WTC11 (cell line): ENCODE data around the gene CHTOP. TPM values are rescaled to one million over a fixed set of nuclear protein-coding genes. Genes with fewer than 3 reads are reported as not detected.
A peak's percentile ranks its signal among the peaks of the same experiment; 100 is the strongest.

Experiments used
- CDX4 ChIP-seq: fragments of 250-450 bp; sonication (Bioruptor Pico); IDR thresholded peaks from 2 replicates; pipeline ENCODE4 v1.9.0; 2021; ENCODE audit warnings: moderate library complexity, mild to moderate bottlenecking, inconsistent platforms, borderline replicate concordance
- CTCF ChIP-seq: fragments of 200-600 bp; IDR thresholded peaks from 2 replicates; pipeline ENCODE4 v1.8.0; 2022; ENCODE audit warnings: antibody characterized with exemption
- EMX1 ChIP-seq: fragments of 250-450 bp; sonication (Bioruptor Pico); IDR thresholded peaks from 2 replicates; pipeline ENCODE4 v1.8.0; 2021; ENCODE audit warnings: mild to moderate bottlenecking
- FOXK1 ChIP-seq: sonication (generic); formaldehyde crosslinking; IDR thresholded peaks from 2 replicates; pipeline ENCODE4 v1.8.0; 2022; ENCODE audit warnings: mild to moderate bottlenecking, moderate library complexity, missing genetic modification reagents
- FOXP1 ChIP-seq: sonication (generic); formaldehyde crosslinking; IDR thresholded peaks from 2 replicates; pipeline ENCODE4 v1.8.0; 2022; ENCODE audit warnings: missing genetic modification reagents, mild to moderate bottlenecking, moderate library complexity, borderline replicate concordance
- HMGA2 ChIP-seq: fragments of 250-450 bp; sonication (Bioruptor Pico); IDR thresholded peaks from 2 replicates; pipeline ENCODE4 v1.4.0; 2021; ENCODE audit warnings: mild to moderate bottlenecking, moderate library complexity
- HMGXB4 ChIP-seq: sonication (generic); formaldehyde crosslinking; IDR thresholded peaks from 2 replicates; pipeline ENCODE4 v1.8.1; 2023; ENCODE audit warnings: mild to moderate bottlenecking, moderate library complexity, missing genetic modification reagents
- JAZF1 ChIP-seq: fragments of 250-450 bp; sonication (Bioruptor Pico); IDR thresholded peaks from 2 replicates; pipeline ENCODE4 v1.9.0; 2021; ENCODE audit warnings: moderate library complexity, mild to moderate bottlenecking, inconsistent platforms
- MAX ChIP-seq: sonication (generic); formaldehyde crosslinking; IDR thresholded peaks from 2 replicates; pipeline ENCODE4 v1.8.0; 2022; ENCODE audit warnings: mild to moderate bottlenecking, missing genetic modification reagents
- MYBL2 ChIP-seq: sonication (generic); formaldehyde crosslinking; IDR thresholded peaks from 2 replicates; pipeline ENCODE4 v1.8.1; 2023; ENCODE audit warnings: mild to moderate bottlenecking, moderate library complexity, missing genetic modification reagents
- RORB ChIP-seq: fragments of 250-450 bp; sonication (Bioruptor Pico); IDR thresholded peaks from 2 replicates; pipeline ENCODE4 v1.9.0; 2021; ENCODE audit warnings: mild to moderate bottlenecking
- TEAD1 ChIP-seq: sonication (generic); formaldehyde crosslinking; IDR thresholded peaks from 2 replicates; pipeline ENCODE4 v1.8.0; 2022; ENCODE audit warnings: mild to moderate bottlenecking, missing genetic modification reagents
- ZBTB21 ChIP-seq: sonication (generic); formaldehyde crosslinking; IDR thresholded peaks from 2 replicates; pipeline ENCODE4 v1.8.1; 2023; ENCODE audit warnings: mild to moderate bottlenecking, missing genetic modification reagents, borderline replicate concordance
- ZBTB43 ChIP-seq: sonication (generic); formaldehyde crosslinking; IDR thresholded peaks from 2 replicates; pipeline ENCODE4 v1.8.1; 2023; ENCODE audit warnings: mild to moderate bottlenecking, missing genetic modification reagents
- ZNF219 ChIP-seq: sonication (generic); formaldehyde crosslinking; IDR thresholded peaks from 2 replicates; pipeline ENCODE4 v1.8.0; 2023; ENCODE audit warnings: missing genetic modification reagents, mild to moderate bottlenecking, borderline replicate concordance
- ZNF232 ChIP-seq: sonication (generic); formaldehyde crosslinking; IDR thresholded peaks from 2 replicates; pipeline ENCODE4 v1.8.0; 2022; ENCODE audit warnings: mild to moderate bottlenecking, missing genetic modification reagents
- ZNF396 ChIP-seq: fragments of 250-450 bp; sonication (Bioruptor Pico); IDR thresholded peaks from 2 replicates; pipeline ENCODE4 v1.8.0; 2021; ENCODE audit warnings: mild to moderate bottlenecking, moderate library complexity, borderline replicate concordance
- total RNA-seq: library from RNA; stranded (reverse); gene quantifications from 3 replicates; pipeline ENCODE4 v1.2.3, GENCODE V29; 2021
- TF ChIP-seq, protein P1 (sequence below): sonication (generic); formaldehyde crosslinking; IDR thresholded peaks from 2 replicates; pipeline ENCODE4 v1.8.1; 2023; ENCODE audit warnings: mild to moderate bottlenecking, missing genetic modification reagents, moderate library complexity
- TF ChIP-seq, protein P2 (sequence below): sonication (generic); formaldehyde crosslinking; conservative IDR thresholded peaks from 2 replicates; pipeline ENCODE4 v1.8.1; 2023; ENCODE audit warnings: mild to moderate bottlenecking, low read depth, missing genetic modification reagents, moderate library complexity
- TF ChIP-seq, protein P3 (sequence below): sonication (generic); formaldehyde crosslinking; conservative IDR thresholded peaks from 2 replicates; pipeline ENCODE4 v1.8.1; 2022; ENCODE audit warnings: mild to moderate bottlenecking, missing genetic modification reagents
- TF ChIP-seq, protein P4 (sequence below): sonication (generic); formaldehyde crosslinking; IDR thresholded peaks from 2 replicates; pipeline ENCODE4 v1.8.0; 2023; ENCODE audit warnings: missing genetic modification reagents, mild to moderate bottlenecking, borderline replicate concordance
- TF ChIP-seq, protein P5 (sequence below): fragments of 250-450 bp; sonication (Bioruptor Pico); IDR thresholded peaks from 2 replicates; pipeline ENCODE4 v2.1.2; 2022; ENCODE audit warnings: mild to moderate bottlenecking, moderate library complexity

Gene CHTOP
- total RNA-seq, 1 experiment from 2014 or later = 101 TPM

GRCh38 chr1:153626904-153627714 is 6.8 kb upstream of the CHTOP start, which contains the start of gene S100A13 (continued):
- TF ChIP-seq, protein P1, sequence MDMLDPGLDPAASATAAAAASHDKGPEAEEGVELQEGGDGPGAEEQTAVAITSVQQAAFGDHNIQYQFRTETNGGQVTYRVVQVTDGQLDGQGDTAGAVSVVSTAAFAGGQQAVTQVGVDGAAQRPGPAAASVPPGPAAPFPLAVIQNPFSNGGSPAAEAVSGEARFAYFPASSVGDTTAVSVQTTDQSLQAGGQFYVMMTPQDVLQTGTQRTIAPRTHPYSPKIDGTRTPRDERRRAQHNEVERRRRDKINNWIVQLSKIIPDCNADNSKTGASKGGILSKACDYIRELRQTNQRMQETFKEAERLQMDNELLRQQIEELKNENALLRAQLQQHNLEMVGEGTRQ (CRISPR knock-in tag) = no peak
- TF ChIP-seq ZBTB21 = no peak
- TF ChIP-seq ZBTB43 (CRISPR knock-in tag) = no peak
- no peak for TF ChIP-seq EMX1 (CRISPR knock-in tag)
- TF ChIP-seq, protein P2, sequence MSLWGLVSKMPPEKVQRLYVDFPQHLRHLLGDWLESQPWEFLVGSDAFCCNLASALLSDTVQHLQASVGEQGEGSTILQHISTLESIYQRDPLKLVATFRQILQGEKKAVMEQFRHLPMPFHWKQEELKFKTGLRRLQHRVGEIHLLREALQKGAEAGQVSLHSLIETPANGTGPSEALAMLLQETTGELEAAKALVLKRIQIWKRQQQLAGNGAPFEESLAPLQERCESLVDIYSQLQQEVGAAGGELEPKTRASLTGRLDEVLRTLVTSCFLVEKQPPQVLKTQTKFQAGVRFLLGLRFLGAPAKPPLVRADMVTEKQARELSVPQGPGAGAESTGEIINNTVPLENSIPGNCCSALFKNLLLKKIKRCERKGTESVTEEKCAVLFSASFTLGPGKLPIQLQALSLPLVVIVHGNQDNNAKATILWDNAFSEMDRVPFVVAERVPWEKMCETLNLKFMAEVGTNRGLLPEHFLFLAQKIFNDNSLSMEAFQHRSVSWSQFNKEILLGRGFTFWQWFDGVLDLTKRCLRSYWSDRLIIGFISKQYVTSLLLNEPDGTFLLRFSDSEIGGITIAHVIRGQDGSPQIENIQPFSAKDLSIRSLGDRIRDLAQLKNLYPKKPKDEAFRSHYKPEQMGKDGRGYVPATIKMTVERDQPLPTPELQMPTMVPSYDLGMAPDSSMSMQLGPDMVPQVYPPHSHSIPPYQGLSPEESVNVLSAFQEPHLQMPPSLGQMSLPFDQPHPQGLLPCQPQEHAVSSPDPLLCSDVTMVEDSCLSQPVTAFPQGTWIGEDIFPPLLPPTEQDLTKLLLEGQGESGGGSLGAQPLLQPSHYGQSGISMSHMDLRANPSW (CRISPR knock-in tag) = no peak
- no peak for TF ChIP-seq MYBL2 (CRISPR knock-in tag)
- peak; percentile 72; the same call in 1 of the 2 replicates for TF ChIP-seq CTCF
- TF ChIP-seq, protein P3, sequence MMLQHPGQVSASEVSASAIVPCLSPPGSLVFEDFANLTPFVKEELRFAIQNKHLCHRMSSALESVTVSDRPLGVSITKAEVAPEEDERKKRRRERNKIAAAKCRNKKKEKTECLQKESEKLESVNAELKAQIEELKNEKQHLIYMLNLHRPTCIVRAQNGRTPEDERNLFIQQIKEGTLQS (CRISPR knock-in tag) = no peak
- peak; percentile 69 for TF ChIP-seq MAX (CRISPR knock-in tag)
- no peak for TF ChIP-seq ZNF219 (CRISPR knock-in tag)
- no peak for TF ChIP-seq TEAD1 (CRISPR knock-in tag)
- TF ChIP-seq ZNF232 (CRISPR knock-in tag) = 0 out of 2 replicates have a peak, but pooled peaks have one; percentile 47
- TF ChIP-seq FOXK1 (CRISPR knock-in tag) = no peak
- TF ChIP-seq, protein P4, sequence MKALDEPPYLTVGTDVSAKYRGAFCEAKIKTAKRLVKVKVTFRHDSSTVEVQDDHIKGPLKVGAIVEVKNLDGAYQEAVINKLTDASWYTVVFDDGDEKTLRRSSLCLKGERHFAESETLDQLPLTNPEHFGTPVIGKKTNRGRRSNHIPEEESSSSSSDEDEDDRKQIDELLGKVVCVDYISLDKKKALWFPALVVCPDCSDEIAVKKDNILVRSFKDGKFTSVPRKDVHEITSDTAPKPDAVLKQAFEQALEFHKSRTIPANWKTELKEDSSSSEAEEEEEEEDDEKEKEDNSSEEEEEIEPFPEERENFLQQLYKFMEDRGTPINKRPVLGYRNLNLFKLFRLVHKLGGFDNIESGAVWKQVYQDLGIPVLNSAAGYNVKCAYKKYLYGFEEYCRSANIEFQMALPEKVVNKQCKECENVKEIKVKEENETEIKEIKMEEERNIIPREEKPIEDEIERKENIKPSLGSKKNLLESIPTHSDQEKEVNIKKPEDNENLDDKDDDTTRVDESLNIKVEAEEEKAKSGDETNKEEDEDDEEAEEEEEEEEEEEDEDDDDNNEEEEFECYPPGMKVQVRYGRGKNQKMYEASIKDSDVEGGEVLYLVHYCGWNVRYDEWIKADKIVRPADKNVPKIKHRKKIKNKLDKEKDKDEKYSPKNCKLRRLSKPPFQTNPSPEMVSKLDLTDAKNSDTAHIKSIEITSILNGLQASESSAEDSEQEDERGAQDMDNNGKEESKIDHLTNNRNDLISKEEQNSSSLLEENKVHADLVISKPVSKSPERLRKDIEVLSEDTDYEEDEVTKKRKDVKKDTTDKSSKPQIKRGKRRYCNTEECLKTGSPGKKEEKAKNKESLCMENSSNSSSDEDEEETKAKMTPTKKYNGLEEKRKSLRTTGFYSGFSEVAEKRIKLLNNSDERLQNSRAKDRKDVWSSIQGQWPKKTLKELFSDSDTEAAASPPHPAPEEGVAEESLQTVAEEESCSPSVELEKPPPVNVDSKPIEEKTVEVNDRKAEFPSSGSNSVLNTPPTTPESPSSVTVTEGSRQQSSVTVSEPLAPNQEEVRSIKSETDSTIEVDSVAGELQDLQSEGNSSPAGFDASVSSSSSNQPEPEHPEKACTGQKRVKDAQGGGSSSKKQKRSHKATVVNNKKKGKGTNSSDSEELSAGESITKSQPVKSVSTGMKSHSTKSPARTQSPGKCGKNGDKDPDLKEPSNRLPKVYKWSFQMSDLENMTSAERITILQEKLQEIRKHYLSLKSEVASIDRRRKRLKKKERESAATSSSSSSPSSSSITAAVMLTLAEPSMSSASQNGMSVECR (CRISPR knock-in tag) = peak; percentile 26; the same call in 1 of the 2 replicates
- peak; percentile 79; the same call in 1 of the 2 replicates for TF ChIP-seq HMGXB4 (CRISPR knock-in tag)
- no peak for TF ChIP-seq CDX4 (CRISPR knock-in tag)
- TF ChIP-seq FOXP1 = no peak
- TF ChIP-seq ZNF396 = no peak
- TF ChIP-seq, protein P5, sequence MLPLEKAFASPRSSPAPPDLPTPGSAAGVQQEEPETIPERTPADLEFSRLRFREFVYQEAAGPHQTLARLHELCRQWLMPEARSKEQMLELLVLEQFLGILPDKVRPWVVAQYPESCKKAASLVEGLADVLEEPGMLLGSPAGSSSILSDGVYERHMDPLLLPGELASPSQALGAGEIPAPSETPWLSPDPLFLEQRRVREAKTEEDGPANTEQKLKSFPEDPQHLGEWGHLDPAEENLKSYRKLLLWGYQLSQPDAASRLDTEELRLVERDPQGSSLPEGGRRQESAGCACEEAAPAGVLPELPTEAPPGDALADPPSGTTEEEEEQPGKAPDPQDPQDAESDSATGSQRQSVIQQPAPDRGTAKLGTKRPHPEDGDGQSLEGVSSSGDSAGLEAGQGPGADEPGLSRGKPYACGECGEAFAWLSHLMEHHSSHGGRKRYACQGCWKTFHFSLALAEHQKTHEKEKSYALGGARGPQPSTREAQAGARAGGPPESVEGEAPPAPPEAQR (CRISPR knock-in tag) = no peak
- no peak for TF ChIP-seq HMGA2
- TF ChIP-seq RORB (CRISPR knock-in tag) = no peak
- TF ChIP-seq JAZF1 = no peak
